CD4-positive, alpha-beta T cell treated with Interleukin-4 for 1 hour (primary cell): ENCODE data around the gene CCNB3.
A peak's percentile ranks its signal among the peaks of the same experiment; 100 is the strongest.

Experiments
- DNase-seq, 2 donors: peaks; one replicate each; pipeline ENCODE4 v3.0.0-alpha.2; 2020 to 2022

CCNB3 gene

DNA sequence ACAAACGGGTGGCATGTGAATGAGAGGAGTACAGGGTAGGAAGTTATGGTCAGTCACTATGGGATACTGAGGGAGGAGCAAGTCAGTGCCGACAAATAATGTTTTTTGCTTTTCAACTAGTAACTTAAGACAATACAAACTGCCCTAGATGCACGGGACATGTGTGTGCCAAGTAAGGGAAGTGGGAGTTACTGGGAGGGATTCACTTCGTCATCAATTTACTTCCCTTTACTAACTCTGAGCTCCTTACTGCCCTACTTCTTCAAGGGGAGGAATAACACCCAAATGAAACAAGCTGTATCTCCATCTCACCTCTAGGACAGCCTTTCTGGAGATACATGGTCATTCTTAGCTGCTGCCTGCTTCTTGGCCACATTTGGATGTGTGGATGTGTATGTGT lies 168.4 kb downstream of the CCNB3 start:
- DNase-seq, result no peak

DNA sequence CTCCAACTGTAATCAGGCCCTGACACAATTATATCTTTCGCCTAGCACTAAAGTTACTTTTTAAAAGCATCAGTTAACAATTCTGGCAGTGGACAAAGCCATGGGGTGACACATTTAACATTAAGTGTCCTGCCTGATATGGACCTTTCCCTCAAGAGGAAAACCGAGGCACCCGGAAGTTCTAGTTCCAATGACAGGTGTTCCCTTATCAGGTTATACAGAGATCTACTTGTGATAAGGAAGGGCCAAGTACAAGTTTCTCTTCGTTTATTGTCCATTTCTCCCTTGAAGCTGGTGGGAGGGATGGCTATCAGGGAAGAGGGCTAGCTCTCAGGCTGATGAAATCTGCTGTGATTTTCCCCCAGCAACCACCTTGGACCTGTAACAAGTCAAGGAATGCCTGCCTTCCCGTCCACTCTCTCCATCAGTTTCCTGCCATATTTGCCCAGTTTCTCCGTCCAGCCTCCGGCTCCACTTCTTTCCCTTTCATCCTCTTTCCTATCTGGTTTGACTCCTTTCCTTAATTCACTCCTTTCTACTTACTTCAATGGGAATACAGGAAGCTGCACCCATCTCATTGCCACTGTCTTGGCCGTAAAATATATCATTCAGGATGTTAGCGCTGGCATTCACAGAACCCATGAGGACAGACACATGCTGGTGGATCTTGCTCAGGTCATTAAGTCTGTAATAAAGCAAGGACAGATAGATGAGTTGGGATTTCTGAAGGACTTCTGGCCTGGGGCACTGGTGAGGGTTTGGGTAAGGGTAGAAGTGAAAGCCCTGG lies 171.1 kb downstream of the CCNB3 start:
- DNase-seq, result no peak

DNA sequence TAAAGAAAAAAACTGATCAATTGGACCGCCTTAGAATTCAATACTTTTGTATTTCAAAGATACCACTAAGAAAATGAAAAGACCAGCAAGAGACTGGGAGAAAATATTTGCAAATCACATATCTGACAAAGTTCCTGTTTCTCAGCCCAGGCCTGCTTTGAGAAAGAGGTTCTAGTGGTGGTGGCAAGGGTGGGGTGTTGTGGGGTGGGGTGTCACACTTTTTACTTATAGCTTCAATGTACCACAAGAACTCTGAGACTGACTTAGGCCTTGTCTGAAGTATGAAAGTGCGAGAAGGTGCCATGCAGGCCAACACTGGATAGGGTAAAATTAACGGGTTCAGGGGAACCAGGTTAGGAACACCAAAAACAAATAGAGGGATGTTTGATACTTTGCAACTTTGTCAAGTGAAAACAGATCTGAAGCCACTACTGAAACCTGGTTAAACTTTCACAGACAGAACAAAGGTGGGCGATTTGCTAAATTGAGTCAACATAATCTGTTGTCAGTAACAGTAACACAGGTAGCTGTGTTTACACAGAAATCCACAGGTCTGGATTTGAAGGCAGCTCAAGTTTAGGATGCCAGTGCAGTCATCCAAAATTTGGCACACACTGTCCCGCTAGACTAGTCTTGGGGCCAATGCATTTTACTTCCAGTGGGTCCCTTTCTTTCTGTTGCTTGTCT lies 177.3 kb downstream of the CCNB3 start:
- peak in 1 of 2 donors; percentile 0 for DNase-seq

DNA sequence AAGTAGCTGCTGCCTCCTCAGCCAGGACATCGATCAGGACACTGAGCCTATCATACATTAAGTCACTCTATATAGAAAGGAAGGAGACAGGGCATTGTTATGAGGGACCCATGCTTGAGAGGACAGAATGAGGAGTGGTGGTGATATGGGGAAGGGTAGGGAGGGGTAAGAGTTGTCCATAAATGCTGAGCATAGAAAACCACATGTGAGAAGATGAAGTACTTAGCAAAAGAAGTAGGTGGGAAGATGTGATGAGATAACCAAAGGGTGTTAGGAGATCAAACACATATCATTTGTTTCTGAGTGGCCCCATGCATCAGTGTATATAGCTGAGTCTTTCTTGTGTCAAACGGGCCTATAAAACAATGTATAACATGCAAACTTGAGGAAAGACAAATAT lies 182.0 kb downstream of the CCNB3 start:
- no peak for DNase-seq

DNA sequence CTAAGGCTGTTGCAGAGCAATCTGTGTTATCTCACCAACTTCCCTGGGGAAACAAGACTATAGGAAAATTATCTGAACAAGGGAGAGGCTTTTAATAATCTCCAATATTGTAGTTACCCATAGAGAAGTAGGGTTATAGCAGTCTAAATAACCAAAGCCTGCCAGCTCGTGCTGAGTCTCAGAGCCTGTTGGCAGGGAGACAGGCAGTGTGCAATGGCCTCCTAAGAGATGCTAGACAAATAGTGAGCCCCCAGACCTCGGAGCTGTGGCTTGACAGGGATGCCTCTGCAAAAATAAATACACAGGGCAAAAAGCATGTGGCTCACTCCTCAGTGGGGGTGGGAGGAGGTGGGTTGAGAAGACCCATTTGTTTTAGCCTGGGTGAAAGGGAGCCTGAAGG lies 189.3 kb downstream of the CCNB3 start:
- no peak for DNase-seq
